PFSK-1 (cell line): Measurements from ENCODE around the gene XIRP2.

Experiments used
- FOXP2 ChIP-seq: optimal IDR thresholded peaks from 2 replicates; pipeline ENCODE3; 2011; ENCODE audit warnings: borderline replicate concordance, control low read depth, inconsistent platforms; ENCODE audit not compliant: insufficient read depth; ENCODE audit errors: extremely low read length, extremely low read depth
- POLR2AphosphoS5 ChIP-seq: IDR thresholded peaks from 2 replicates; pipeline ENCODE4 v1.6.1; 2012; ENCODE audit warnings: low read depth, mild to moderate bottlenecking, control low read depth, low read length, moderate library complexity
- SIN3A ChIP-seq: IDR thresholded peaks from 2 replicates; pipeline ENCODE4 v1.6.1; 2012; ENCODE audit warnings: mild to moderate bottlenecking, low read length, moderate library complexity, borderline replicate concordance; ENCODE audit not compliant: insufficient read depth
- TAF1 ChIP-seq: IDR thresholded peaks from 2 replicates; pipeline ENCODE4 v1.6.1; 2012; ENCODE audit warnings: low read length, control low read depth, borderline replicate concordance; ENCODE audit not compliant: insufficient read depth
- TF ChIP-seq, protein P1 (sequence below), 2 experiments: IDR thresholded peaks; 2 replicates each; pipeline versions ENCODE4 v1.6.1 to v1.8.0; 2011 to 2012; ENCODE audit warnings: low read depth in 2 of 2, low read length in 2 of 2, control low read depth in 1 of 2, inconsistent platforms in 1 of 2, mild to moderate bottlenecking in 1 of 2, moderate library complexity in 1 of 2; ENCODE audit not compliant: insufficient read depth in 1 of 2

XIRP2 gene

DNA sequence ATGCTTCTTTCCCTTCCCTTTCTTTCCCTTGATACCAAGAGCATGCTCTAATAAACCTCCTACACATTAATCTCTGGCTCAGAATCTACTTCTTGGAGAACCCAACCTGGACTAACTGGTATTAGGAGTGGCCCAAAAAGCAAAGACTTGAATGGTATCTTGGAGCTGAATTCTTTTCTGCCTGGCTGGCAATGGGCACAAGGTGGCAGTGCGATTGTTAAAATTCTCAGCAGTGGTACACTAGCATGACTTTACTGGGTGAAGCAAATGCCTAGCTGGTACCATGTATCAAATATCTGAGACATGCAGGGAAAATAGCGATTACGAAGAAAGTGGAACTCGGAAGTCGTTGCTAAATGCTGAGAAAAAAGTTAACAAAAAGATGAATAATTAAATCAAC, 376.1 kb downstream of the XIRP2 start:
- TF ChIP-seq TAF1: no peak
- TF ChIP-seq POLR2AphosphoS5: no peak
- TF ChIP-seq, protein P1, sequence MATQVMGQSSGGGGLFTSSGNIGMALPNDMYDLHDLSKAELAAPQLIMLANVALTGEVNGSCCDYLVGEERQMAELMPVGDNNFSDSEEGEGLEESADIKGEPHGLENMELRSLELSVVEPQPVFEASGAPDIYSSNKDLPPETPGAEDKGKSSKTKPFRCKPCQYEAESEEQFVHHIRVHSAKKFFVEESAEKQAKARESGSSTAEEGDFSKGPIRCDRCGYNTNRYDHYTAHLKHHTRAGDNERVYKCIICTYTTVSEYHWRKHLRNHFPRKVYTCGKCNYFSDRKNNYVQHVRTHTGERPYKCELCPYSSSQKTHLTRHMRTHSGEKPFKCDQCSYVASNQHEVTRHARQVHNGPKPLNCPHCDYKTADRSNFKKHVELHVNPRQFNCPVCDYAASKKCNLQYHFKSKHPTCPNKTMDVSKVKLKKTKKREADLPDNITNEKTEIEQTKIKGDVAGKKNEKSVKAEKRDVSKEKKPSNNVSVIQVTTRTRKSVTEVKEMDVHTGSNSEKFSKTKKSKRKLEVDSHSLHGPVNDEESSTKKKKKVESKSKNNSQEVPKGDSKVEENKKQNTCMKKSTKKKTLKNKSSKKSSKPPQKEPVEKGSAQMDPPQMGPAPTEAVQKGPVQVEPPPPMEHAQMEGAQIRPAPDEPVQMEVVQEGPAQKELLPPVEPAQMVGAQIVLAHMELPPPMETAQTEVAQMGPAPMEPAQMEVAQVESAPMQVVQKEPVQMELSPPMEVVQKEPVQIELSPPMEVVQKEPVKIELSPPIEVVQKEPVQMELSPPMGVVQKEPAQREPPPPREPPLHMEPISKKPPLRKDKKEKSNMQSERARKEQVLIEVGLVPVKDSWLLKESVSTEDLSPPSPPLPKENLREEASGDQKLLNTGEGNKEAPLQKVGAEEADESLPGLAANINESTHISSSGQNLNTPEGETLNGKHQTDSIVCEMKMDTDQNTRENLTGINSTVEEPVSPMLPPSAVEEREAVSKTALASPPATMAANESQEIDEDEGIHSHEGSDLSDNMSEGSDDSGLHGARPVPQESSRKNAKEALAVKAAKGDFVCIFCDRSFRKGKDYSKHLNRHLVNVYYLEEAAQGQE (IDR thresholded peaks at IDR 0.05; ENCODE audit: insufficient read depth in 1 of 2, low read depth in 2 of 2, low read length in 2 of 2): no peak
- no peak for TF ChIP-seq FOXP2
- TF ChIP-seq SIN3A: no peak

DNA sequence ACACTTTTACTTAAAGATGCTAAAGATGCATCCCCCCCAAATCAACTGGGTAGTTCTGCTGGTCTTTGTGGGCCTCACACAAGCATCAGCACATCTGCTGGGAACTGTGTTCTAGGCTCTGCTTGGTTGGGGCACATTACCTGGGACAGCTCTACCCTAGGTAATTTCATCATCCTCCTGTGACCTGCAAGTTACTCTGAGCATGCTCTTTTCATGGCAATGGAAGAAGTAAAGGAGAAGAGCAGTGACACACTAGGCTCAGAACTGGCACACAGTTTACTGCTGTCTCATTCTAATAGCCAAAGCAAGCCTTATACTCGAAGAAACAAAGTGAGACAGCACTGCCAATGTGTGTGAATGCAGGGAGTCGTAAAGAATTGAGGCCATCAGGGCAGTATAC, 376.7 kb downstream of the XIRP2 start:
- no peak for TF ChIP-seq TAF1
- TF ChIP-seq, protein P1 (IDR thresholded peaks at IDR 0.05; ENCODE audit: insufficient read depth in 1 of 2, low read depth in 2 of 2, low read length in 2 of 2): no peak
- TF ChIP-seq FOXP2: no peak
- no peak for TF ChIP-seq SIN3A

DNA sequence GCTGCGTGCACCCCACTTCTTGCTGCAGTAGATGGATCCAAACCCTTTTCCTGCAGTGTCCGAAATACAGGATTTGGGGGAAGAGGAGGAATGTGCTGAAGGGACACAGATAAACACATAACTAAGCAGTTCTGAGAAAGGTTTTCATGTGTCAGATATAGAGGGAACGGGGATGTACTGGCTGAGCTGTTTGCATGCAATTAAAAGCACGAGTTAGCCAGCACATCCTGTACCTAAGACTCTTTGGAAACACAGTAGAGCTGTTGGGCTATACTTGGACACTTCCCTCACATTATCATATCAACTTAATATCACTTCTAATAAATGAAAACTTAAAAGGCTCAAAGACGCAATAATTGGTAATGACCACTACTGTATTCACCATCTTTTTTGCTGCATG, 377.4 kb downstream of the XIRP2 start:
- no peak for TF ChIP-seq FOXP2
- no peak for TF ChIP-seq POLR2AphosphoS5

DNA sequence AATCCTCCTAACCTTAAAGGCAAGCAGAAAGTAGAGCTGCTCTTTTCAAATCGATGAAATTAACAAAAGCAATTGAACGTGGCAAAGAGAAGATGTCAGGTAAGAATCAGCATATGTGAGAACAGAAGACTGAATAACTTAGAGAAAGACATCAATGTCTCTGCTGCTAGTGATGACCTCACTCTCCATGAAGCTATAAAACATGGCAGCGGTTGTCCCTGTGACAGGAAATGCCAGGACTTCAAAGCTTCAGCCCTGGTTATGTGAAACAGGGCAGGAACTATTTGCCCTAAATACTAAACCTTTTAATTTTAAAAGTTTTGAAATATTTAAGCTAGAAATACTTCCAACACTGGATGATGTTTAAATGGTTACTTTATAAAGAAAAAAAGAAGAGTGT, 383.7 kb downstream of the XIRP2 start:
- TF ChIP-seq SIN3A (no peak), TAF1 (no peak), POLR2AphosphoS5 (no peak), FOXP2 (no peak)
- TF ChIP-seq, protein P1 (IDR thresholded peaks at IDR 0.05; ENCODE audit: insufficient read depth in 1 of 2, low read depth in 2 of 2, low read length in 2 of 2): no peak

DNA sequence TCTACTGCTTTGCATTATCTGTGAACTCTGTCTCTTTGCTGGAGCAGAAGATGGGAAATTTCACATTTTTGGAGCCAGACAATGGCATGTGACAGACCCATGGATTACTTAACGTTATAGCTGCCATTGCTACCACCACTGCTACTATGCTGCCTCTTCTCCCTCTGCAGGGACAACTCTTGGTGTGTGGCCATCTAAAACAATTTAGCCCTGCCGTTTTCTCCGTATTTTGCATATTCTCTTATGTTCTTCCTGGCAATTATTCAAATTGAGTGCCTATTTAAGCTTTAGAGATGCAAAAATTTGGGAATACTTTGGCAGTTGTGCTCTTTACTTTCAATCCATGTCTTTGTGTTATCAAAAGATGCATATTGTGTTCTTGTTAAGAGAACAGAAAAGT, 386.8 kb downstream of the XIRP2 start:
- TF ChIP-seq POLR2AphosphoS5 (no peak), TAF1 (no peak), SIN3A (no peak), FOXP2 (no peak)
- TF ChIP-seq, protein P1 (IDR thresholded peaks at IDR 0.05; ENCODE audit: insufficient read depth in 1 of 2, low read depth in 2 of 2, low read length in 2 of 2): no peak
